ENCODE results near the gene RDH5.

The RDH5 gene

GRCh38 chr12:55696796-55697462 is 23.3 kb upstream of the RDH5 start:
- no peak for DNase-seq

GRCh38 chr12:55697686-55698085 is 22.5 kb upstream of the RDH5 start:
- DNase-seq = no peak

- DNase-seq = no peak
Measured at GRCh38 chr12:55698241-55698955, 21.8 kb upstream of the RDH5 start.

- DNase-seq = no peak
Measured at GRCh38 chr12:55698965-55699364, 21.2 kb upstream of the RDH5 start.

GRCh38 chr12:55699471-55700055 is 20.6 kb upstream of the RDH5 start:
- no peak for DNase-seq

GRCh38 chr12:55700255-55701018 is 19.8 kb upstream of the RDH5 start:
- no peak for DNase-seq

- DNase-seq = no peak
Measured at GRCh38 chr12:55702861-55703260, 17.3 kb upstream of the RDH5 start.

- DNase-seq = peak; percentile 86
Measured at GRCh38 chr12:55703288-55703687, 16.9 kb upstream of the RDH5 start.

GRCh38 chr12:55703901-55704761 is 16.1 kb upstream of the RDH5 start:
- peak; percentile 81 for DNase-seq

GRCh38 chr12:55704824-55705718 is 15.1 kb upstream of the RDH5 start:
- no peak for DNase-seq

- peak; percentile 15 for DNase-seq
Measured at GRCh38 chr12:55705782-55706402, 14.3 kb upstream of the RDH5 start.

- no peak for DNase-seq
Measured at GRCh38 chr12:55706568-55707218, 13.5 kb upstream of the RDH5 start.

- DNase-seq = peak; percentile 25
Measured at GRCh38 chr12:55707219-55707671, 12.9 kb upstream of the RDH5 start.

GRCh38 chr12:55707841-55708694 is 12.1 kb upstream of the RDH5 start, which contains the start of gene ITGA7:
Gene ITGA7 (minus strand): TSS chr12:55707904. CDS start chr12:55707682, 222 bp downstream.
- DNase-seq = peak; percentile 81

- peak; percentile 32 for DNase-seq
Measured at GRCh38 chr12:55708695-55709233, 11.4 kb upstream of the RDH5 start.

GRCh38 chr12:55711786-55712553 is 8.2 kb upstream of the RDH5 start:
- DNase-seq = peak; percentile 42

- DNase-seq = peak; percentile 11
Measured at GRCh38 chr12:55712700-55713415, 7.3 kb upstream of the RDH5 start.

Data from left hindlimb (tissue), 1 donor.